Heart left ventricle (tissue), 13 donors: ENCODE measurements around the gene SMOC2.

ENCODE experiments used
- POLR2A ChIP-seq, 2 donors: fragments of 450-650 bp; IDR thresholded peaks; one replicate each; pipeline ENCODE4 v1.6.1; 2017; ENCODE audit warnings: antibody characterized with exemption in 2 of 2, mild to moderate bottlenecking in 2 of 2, moderate library complexity in 2 of 2
- TF ChIP-seq, protein P1 (sequence below), 12 donors: fragments of 200-600 bp; sonication (generic) in 4 of 12; IDR thresholded peaks; one replicate each; pipeline versions ENCODE4 v1.5.0 to v1.8.0; 2018 to 2022; ENCODE audit warnings: antibody characterized with exemption in 12 of 12, mild to moderate bottlenecking in 5 of 12
- donor health status: ischemic (EF 13 %, LVEDD 7.1; RV severe dilation, severe dysfunction).
- donor health status: DM: no; HTN: yes; CAD: no.
- donor health status: DM: no; HTN: no; CAD: no.
- donor health status: ischemic (EF 25% LVEDD 6.9; RV normal size, moderate dysfunction).
- donor health status: ischemic (EF 25% LVEDD 5.7; RV mildly dilated, moderate dysfunction).
- donor health status: ischemic (EF 35%, LVEDD 5.7; RV mildly dilated, moderate dysfunction).
- donor health status: nonischemic (EF 11% LVEDD 7.7; RV severe dilation, severe dysfunction).
- donor health status: DM: yes; HTN: yes; CAD: no.
- donor health status: PGD.
- donor health status: ischemic (EF 29% LVEDD 5.4; RV normal size, mild dysfunction).
- donor health status: nonischemic (EF 23%, LVEDD 6.1; RV moderate dilation, normal function).

DNA sequence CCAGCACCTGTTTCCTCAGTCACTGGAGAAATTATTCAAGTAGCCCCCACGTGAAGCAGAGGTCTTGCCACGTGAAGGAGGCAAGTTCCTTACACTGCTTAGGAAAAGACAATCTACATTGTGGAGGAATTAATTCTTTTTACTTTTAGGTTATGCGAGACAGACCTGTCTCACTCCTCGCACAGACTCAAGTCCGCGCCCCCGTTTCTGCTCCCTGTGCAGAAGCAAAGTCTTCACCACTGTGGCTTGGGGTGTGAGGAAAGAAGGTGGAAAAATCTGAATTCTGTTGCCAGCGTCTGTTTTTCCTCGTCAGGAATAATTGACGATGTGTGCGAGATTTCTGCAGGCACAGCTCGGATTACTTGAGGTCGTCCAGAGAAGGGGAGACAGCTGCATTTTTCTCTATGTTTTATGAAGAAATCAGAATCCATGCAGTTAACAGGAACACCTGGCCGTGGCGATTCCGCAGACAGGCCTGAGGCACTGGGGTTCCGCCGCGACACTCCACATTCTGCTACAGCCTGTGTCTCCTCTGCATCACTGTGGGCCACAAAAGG is 185.1 kb downstream of the SMOC2 start:
- TF ChIP-seq, protein P1, sequence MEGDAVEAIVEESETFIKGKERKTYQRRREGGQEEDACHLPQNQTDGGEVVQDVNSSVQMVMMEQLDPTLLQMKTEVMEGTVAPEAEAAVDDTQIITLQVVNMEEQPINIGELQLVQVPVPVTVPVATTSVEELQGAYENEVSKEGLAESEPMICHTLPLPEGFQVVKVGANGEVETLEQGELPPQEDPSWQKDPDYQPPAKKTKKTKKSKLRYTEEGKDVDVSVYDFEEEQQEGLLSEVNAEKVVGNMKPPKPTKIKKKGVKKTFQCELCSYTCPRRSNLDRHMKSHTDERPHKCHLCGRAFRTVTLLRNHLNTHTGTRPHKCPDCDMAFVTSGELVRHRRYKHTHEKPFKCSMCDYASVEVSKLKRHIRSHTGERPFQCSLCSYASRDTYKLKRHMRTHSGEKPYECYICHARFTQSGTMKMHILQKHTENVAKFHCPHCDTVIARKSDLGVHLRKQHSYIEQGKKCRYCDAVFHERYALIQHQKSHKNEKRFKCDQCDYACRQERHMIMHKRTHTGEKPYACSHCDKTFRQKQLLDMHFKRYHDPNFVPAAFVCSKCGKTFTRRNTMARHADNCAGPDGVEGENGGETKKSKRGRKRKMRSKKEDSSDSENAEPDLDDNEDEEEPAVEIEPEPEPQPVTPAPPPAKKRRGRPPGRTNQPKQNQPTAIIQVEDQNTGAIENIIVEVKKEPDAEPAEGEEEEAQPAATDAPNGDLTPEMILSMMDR (IDR thresholded peaks at IDR 0.05), result no peak
- TF ChIP-seq POLR2A (IDR thresholded peaks at IDR 0.05), result no peak
